ENCODE results near the gene ST6GALNAC3. TPM values are rescaled to one million over a fixed set of nuclear protein-coding genes. Genes with fewer than 3 reads are reported as not detected.

The ST6GALNAC3 gene
- total RNA-seq, 1 experiment from 2014 or later: 0.03 TPM

GRCh38 chr1:76611770-76612445 is 537.4 kb downstream of the ST6GALNAC3 start:
- in situ Hi-C loops (cut with HindIII; ENCODE audit: low pct_unique_long_range_greater_than_20kb, low sequenced_read_pairs): no loop called here
- no TSS peak for BruUV-seq (replicated peaks)
- CTCF ChIA-PET: no interaction called here

GRCh38 chr1:76613886-76614285 is 539.3 kb downstream of the ST6GALNAC3 start:
- intact Hi-C loops (cut with micrococcal nuclease; ENCODE audit: unreplicated experiment): no loop called here
- POLR2A ChIA-PET: no interaction called here
- TF ChIP-seq TCF7L2 (IDR thresholded peaks at IDR 0.05; ENCODE audit: low read depth, low read length) (no peak), POLR2AphosphoS5 (IDR thresholded peaks at IDR 0.05; ENCODE audit: low read depth, low read length) (no peak), SIN3A (IDR thresholded peaks at IDR 0.05; ENCODE audit: borderline replicate concordance, insufficient read depth, low read depth, low read length) (no peak), REST (IDR thresholded peaks at IDR 0.05; ENCODE audit: insufficient read depth in 1 of 2, low read depth in 2 of 2, low read length in 1 of 2) (no peak)
- TF ChIP-seq, protein P1, sequence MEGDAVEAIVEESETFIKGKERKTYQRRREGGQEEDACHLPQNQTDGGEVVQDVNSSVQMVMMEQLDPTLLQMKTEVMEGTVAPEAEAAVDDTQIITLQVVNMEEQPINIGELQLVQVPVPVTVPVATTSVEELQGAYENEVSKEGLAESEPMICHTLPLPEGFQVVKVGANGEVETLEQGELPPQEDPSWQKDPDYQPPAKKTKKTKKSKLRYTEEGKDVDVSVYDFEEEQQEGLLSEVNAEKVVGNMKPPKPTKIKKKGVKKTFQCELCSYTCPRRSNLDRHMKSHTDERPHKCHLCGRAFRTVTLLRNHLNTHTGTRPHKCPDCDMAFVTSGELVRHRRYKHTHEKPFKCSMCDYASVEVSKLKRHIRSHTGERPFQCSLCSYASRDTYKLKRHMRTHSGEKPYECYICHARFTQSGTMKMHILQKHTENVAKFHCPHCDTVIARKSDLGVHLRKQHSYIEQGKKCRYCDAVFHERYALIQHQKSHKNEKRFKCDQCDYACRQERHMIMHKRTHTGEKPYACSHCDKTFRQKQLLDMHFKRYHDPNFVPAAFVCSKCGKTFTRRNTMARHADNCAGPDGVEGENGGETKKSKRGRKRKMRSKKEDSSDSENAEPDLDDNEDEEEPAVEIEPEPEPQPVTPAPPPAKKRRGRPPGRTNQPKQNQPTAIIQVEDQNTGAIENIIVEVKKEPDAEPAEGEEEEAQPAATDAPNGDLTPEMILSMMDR (IDR thresholded peaks at IDR 0.05): no peak
- CTCF ChIA-PET: no interaction called here
- DNase-seq (ENCODE audit: low read depth, low spot score) (no peak), ATAC-seq (no peak)
- in situ Hi-C loops (cut with HindIII; ENCODE audit: low pct_unique_long_range_greater_than_20kb, low sequenced_read_pairs): no loop called here
- BruUV-seq (replicated peaks): no TSS peak
- Histone ChIP-seq H3K4me1 (ENCODE audit: control insufficient read depth, insufficient read depth, low read length) (no peaks in the 10 kb centered on the region), H3K4me3 (ENCODE audit: low read depth in 2 of 2, low read length in 2 of 2) (no peak overlapping the region), H3K36me3 (ENCODE audit: control insufficient read depth, insufficient read depth, low read length) (no peaks in the 10 kb centered on the region), H3K27me3 (ENCODE audit: control insufficient read depth, insufficient read depth, low read length) (no peaks in the 10 kb centered on the region), H3K9me3 (ENCODE audit: control insufficient read depth, insufficient read depth, low read depth, low read length) (no peaks in the 10 kb centered on the region; the same call in 1 of the 2 replicates), H3K27ac (ENCODE audit: low read length) (no peak overlapping the region)

More at GRCh38 chr1:76611770-76612445, 537.4 kb downstream of the ST6GALNAC3 start:
- ATAC-seq: no peak
- POLR2A ChIA-PET: no interaction called here
- H3K27ac ChIP-seq (ENCODE audit: low read length): no peak overlapping the region
- H3K4me3 ChIP-seq (ENCODE audit: low read depth in 2 of 2, low read length in 2 of 2): no peak overlapping the region
- H3K36me3 ChIP-seq (ENCODE audit: control insufficient read depth, insufficient read depth, low read length): no peaks in the 10 kb centered on the region
- H3K4me1 ChIP-seq (ENCODE audit: control insufficient read depth, insufficient read depth, low read length): no peaks in the 10 kb centered on the region
- no peak for TF ChIP-seq TCF7L2 (IDR thresholded peaks at IDR 0.05; ENCODE audit: low read depth, low read length)
- no peak for TF ChIP-seq SIN3A (IDR thresholded peaks at IDR 0.05; ENCODE audit: borderline replicate concordance, insufficient read depth, low read depth, low read length)
- TF ChIP-seq REST (IDR thresholded peaks at IDR 0.05; ENCODE audit: insufficient read depth in 1 of 2, low read depth in 2 of 2, low read length in 1 of 2): no peak
- TF ChIP-seq, protein P1 (IDR thresholded peaks at IDR 0.05): no peak
- no peak for TF ChIP-seq POLR2AphosphoS5 (IDR thresholded peaks at IDR 0.05; ENCODE audit: low read depth, low read length)
- intact Hi-C loops (cut with micrococcal nuclease; ENCODE audit: unreplicated experiment): no loop called here
- H3K27me3 ChIP-seq (ENCODE audit: control insufficient read depth, insufficient read depth, low read length): no peaks in the 10 kb centered on the region
- no peak for DNase-seq (ENCODE audit: low read depth, low spot score)
- no peaks in the 10 kb centered on the region for H3K9me3 ChIP-seq (ENCODE audit: control insufficient read depth, insufficient read depth, low read depth, low read length)
